Esophagus squamous epithelium (tissue), 5 donors: ENCODE results near the gene MCC. TPM values are rescaled to one million over a fixed set of nuclear protein-coding genes. Genes with fewer than 3 reads are reported as not detected.
A peak's percentile ranks its signal among the peaks of the same experiment; 100 is the strongest.

ENCODE experiments used
- DNase-seq: peaks from one replicate; lab custom pipeline; 2025; lab: John Stamatoyannopoulos, UW
- H3K27ac ChIP-seq, 4 donors: fragments of 200-600 bp; sonication (generic); one replicate each; pipeline ENCODE4 v1.5.1; 2016 to 2019; ENCODE audit warnings: mild to moderate bottlenecking in 1 of 4
- H3K27me3 ChIP-seq, 4 donors: fragments of 200-600 bp; sonication (generic); 1 replicate in 3 of 4; 2 replicates in 1 of 4; pipeline versions ENCODE4 v1.5.1 to v1.6.0; 2017 to 2021; ENCODE audit warnings: antibody characterized with exemption in 1 of 4
- H3K36me3 ChIP-seq, 3 donors: fragments of 200-600 bp; sonication (generic); one replicate each; pipeline ENCODE4 v1.5.1; 2016 to 2019
- H3K4me1 ChIP-seq, 3 donors: fragments of 200-600 bp; sonication (generic); one replicate each; pipeline ENCODE4 v1.5.1; 2017 to 2019
- H3K4me3 ChIP-seq, 4 donors: fragments of 200-600 bp; sonication (generic); 1 replicate in 3 of 4; 2 replicates in 1 of 4; pipeline ENCODE4 v1.5.1; 2016 to 2019; ENCODE audit warnings: mild to moderate bottlenecking in 2 of 4, moderate library complexity in 1 of 4
- H3K9me3 ChIP-seq, 3 donors: fragments of 200-600 bp; sonication (generic); one replicate each; pipeline ENCODE4 v1.5.1; 2016 to 2019
- POLR2A ChIP-seq, 4 donors: fragments of 450-650 bp; IDR thresholded peaks; one replicate each; pipeline ENCODE4 v1.6.1; 2017; ENCODE audit warnings: antibody characterized with exemption in 4 of 4, mild to moderate bottlenecking in 4 of 4, moderate library complexity in 3 of 4
- WGBS, 2 donors: methylation state at CpG; one replicate each; pipeline ENCODE4 v1.1.5; 2018; 5-methylcytosine and 5-hydroxymethylcytosine counted together
- intact Hi-C: fragments of 100-400 bp; cut with DNase I; formaldehyde crosslinking; loops from one replicate; pipeline ENCODE4 v1.15.0; 2022
- total RNA-seq, 4 donors: library from RNA; depleted of rRNA; stranded (reverse); fragments of >200 nt; gene quantifications; one replicate each; pipeline ENCODE4 v1.1.0, GENCODE V29; 2016
- TF ChIP-seq, protein P1 (sequence below), 6 experiments: fragments of 450-650 bp in 4 of 6; fragments of 200-600 bp in 2 of 6; sonication (generic) in 2 of 6; IDR thresholded peaks; one replicate each; pipeline ENCODE4 v1.5.1; 2016 to 2019; ENCODE audit warnings: antibody characterized with exemption in 6 of 6, mild to moderate bottlenecking in 4 of 6, moderate library complexity in 4 of 6
- donor health status: DM: yes; HTN: yes; CAD: no.

The MCC gene
- total RNA-seq, 4 donors from 2014 or later, result 41.6 to 45.4 (median 43.4) TPM

DNA sequence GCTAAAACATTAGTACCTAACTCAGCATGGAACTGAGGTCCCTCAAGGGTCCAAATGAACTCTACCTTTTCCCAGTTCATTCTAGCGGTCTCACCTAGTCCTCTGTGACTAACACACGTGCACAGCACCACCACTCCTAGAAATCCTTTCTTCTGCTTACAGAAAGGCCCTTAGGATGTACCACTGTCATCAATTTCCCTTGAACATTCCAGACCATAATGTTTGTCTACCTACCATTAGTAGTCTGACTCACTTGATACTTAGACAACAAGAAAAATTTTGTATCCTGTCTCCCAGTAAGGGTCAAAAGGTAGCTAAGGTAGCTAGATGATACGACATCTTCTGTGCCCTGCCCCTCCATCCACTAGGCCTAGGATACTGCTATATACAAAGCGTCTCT is 220.0 kb downstream of the MCC start:
- Histone ChIP-seq H3K27me3 (no peaks in the 10 kb centered on the region), H3K36me3 (no peaks in the 10 kb centered on the region), H3K27ac (no peak overlapping the region), H3K4me1 (peaks cover 6 to 58% (median 32%) of the 10 kb centered on the region in 3 donors), H3K9me3 (no peaks in the 10 kb centered on the region), H3K4me3 (no peak overlapping the region)
- WGBS, 2 donors, result 76 to 83% methylated on average over 4 of the region's 4 CpGs
- no peak for TF ChIP-seq POLR2A (IDR thresholded peaks at IDR 0.05)
- TF ChIP-seq, protein P1, sequence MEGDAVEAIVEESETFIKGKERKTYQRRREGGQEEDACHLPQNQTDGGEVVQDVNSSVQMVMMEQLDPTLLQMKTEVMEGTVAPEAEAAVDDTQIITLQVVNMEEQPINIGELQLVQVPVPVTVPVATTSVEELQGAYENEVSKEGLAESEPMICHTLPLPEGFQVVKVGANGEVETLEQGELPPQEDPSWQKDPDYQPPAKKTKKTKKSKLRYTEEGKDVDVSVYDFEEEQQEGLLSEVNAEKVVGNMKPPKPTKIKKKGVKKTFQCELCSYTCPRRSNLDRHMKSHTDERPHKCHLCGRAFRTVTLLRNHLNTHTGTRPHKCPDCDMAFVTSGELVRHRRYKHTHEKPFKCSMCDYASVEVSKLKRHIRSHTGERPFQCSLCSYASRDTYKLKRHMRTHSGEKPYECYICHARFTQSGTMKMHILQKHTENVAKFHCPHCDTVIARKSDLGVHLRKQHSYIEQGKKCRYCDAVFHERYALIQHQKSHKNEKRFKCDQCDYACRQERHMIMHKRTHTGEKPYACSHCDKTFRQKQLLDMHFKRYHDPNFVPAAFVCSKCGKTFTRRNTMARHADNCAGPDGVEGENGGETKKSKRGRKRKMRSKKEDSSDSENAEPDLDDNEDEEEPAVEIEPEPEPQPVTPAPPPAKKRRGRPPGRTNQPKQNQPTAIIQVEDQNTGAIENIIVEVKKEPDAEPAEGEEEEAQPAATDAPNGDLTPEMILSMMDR (IDR thresholded peaks at IDR 0.05), result no peak
- DNase-seq, result no peak
- intact Hi-C loops, result no loop called here

- TF ChIP-seq, protein P1 (IDR thresholded peaks at IDR 0.05), result no peak
- no peak for TF ChIP-seq POLR2A (IDR thresholded peaks at IDR 0.05)
- Histone ChIP-seq H3K9me3 (no peaks in the 10 kb centered on the region), H3K4me3 (no peak overlapping the region), H3K27ac (peak overlapping the region; percentile 50 to 67 (median 52)), H3K4me1 (peaks cover 6 to 57% (median 32%) of the 10 kb centered on the region in 3 donors), H3K36me3 (no peaks in the 10 kb centered on the region), H3K27me3 (no peaks in the 10 kb centered on the region)
- WGBS, 2 donors, result 54 to 58% methylated on average over 6 of the region's 6 CpGs
- no peak for DNase-seq
- intact Hi-C loops, result no loop called here
These were observed 220.8 kb downstream of the MCC start for GRCh38 chr5:113267361-113267900.

DNA sequence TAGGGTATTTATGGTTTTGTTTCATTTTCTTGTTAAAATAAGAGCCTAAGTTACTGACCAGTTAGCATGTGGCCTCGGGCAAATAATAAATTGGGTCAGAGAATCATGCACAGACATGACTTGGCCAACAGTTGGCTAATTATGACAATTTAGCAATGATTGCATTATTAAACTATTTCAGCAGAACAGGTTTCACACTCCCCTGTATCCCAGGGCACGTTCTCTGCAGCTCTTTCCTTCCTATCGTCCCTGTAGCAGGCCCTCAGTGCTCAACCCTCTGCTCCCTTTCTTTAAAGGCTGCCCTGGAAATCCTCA is 221.4 kb downstream of the MCC start:
- H3K9me3 ChIP-seq, result no peaks in the 10 kb centered on the region
- H3K4me1 ChIP-seq, result peaks cover 6 to 57% (median 32%) of the 10 kb centered on the region in 3 donors
- DNase-seq, result no peak
- peak overlapping the region; percentile 50 to 67 (median 52) for H3K27ac ChIP-seq
- 37 to 50% methylated on average over 3 of the region's 3 CpGs for WGBS, 2 donors
- TF ChIP-seq, protein P1 (IDR thresholded peaks at IDR 0.05), result no peak
- TF ChIP-seq POLR2A (IDR thresholded peaks at IDR 0.05), result no peak
- H3K4me3 ChIP-seq, result no peak overlapping the region
- H3K36me3 ChIP-seq, result no peaks in the 10 kb centered on the region
- H3K27me3 ChIP-seq, result no peaks in the 10 kb centered on the region
- intact Hi-C loops, result no loop called here

GRCh38 chr5:113266227-113266912 is 221.9 kb downstream of the MCC start:
- H3K9me3 ChIP-seq, result no peaks in the 10 kb centered on the region
- intact Hi-C loops, result no loop called here
- H3K4me3 ChIP-seq, result no peak overlapping the region
- peak overlapping the region in 3 of 4 donors; percentile 44 to 67 (median 52) for H3K27ac ChIP-seq
- H3K27me3 ChIP-seq, result no peaks in the 10 kb centered on the region
- TF ChIP-seq, protein P1 (IDR thresholded peaks at IDR 0.05), result no peak
- TF ChIP-seq POLR2A (IDR thresholded peaks at IDR 0.05), result no peak
- H3K4me1 ChIP-seq, result peaks cover 6 to 55% (median 29%) of the 10 kb centered on the region in 3 donors
- no peaks in the 10 kb centered on the region for H3K36me3 ChIP-seq
- no peak for DNase-seq
- WGBS, 2 donors, result 34 to 38% methylated on average over 4 of the region's 4 CpGs

GRCh38 chr5:113265190-113265589 is 223.1 kb downstream of the MCC start:
- H3K27ac ChIP-seq, result no peak overlapping the region
- H3K36me3 ChIP-seq, result no peaks in the 10 kb centered on the region
- TF ChIP-seq, protein P1 (IDR thresholded peaks at IDR 0.05), result no peak
- TF ChIP-seq POLR2A (IDR thresholded peaks at IDR 0.05), result no peak
- 92 to 98% methylated on average over 4 of the region's 4 CpGs for WGBS, 2 donors
- DNase-seq, result no peak
- no peak overlapping the region for H3K4me3 ChIP-seq
- no peaks in the 10 kb centered on the region for H3K27me3 ChIP-seq
- intact Hi-C loops, result no loop called here
- no peaks in the 10 kb centered on the region for H3K9me3 ChIP-seq
- H3K4me1 ChIP-seq, result peaks cover 6 to 44% (median 22%) of the 10 kb centered on the region in 3 donors
